ENCODE results near the gene PYCARD.
A peak's percentile ranks its signal among the peaks of the same experiment; 100 is the strongest.
"Not testable (repeated sequence)": the region's sequence is repeated elsewhere in the genome, so short reads cannot be mapped to it uniquely, and the experiment has no call there.

Gene PYCARD

GRCh38 chr16:31214708-31215286 lies 12.2 kb upstream of the PYCARD start:
- peak; percentile 29 for DNase-seq

GRCh38 chr16:31213877-31214707 lies 11.5 kb upstream of the PYCARD start, which contains the start of gene TRIM72:
Gene TRIM72 (plus strand): TSS chr16:31214119. CDS start chr16:31214739, 620 bp downstream.
- DNase-seq: peak; percentile 66

GRCh38 chr16:31213342-31213741 lies 10.8 kb upstream of the PYCARD start:
- DNase-seq: no peak

- no peak for DNase-seq
Measured at GRCh38 chr16:31206776-31207175, 4.2 kb upstream of the PYCARD start.

GRCh38 chr16:31204871-31205666 lies 2.5 kb upstream of the PYCARD start:
- DNase-seq: no peak

- no peak for DNase-seq
Measured at GRCh38 chr16:31201582-31202413, 762 bp downstream of the PYCARD start.

- DNase-seq: no peak
Measured at GRCh38 chr16:31200821-31201568, 1.6 kb downstream of the PYCARD start.

- DNase-seq: not testable (repeated sequence)
Measured at GRCh38 chr16:31200111-31200510, 2.4 kb downstream of the PYCARD start.

- no peak for DNase-seq
Measured at GRCh38 chr16:31199430-31200041, 3.0 kb downstream of the PYCARD start.

GRCh38 chr16:31198207-31198882 lies 4.2 kb downstream of the PYCARD start:
- no peak for DNase-seq

GRCh38 chr16:31196324-31197088 lies 6.1 kb downstream of the PYCARD start:
- no peak for DNase-seq

- not testable (repeated sequence) for DNase-seq
Measured at GRCh38 chr16:31195861-31196260, 6.7 kb downstream of the PYCARD start.

GRCh38 chr16:31194898-31195297 lies 7.7 kb downstream of the PYCARD start:
- no peak for DNase-seq

- no peak for DNase-seq
Measured at GRCh38 chr16:31193874-31194273, 8.7 kb downstream of the PYCARD start.

GRCh38 chr16:31192856-31193642 lies 9.5 kb downstream of the PYCARD start:
- no peak for DNase-seq

- no peak for DNase-seq
Measured at GRCh38 chr16:31191697-31192428, 10.7 kb downstream of the PYCARD start.

GRCh38 chr16:31190818-31191444 lies 11.6 kb downstream of the PYCARD start:
- no peak for DNase-seq

GRCh38 chr16:31190061-31190460 lies 12.5 kb downstream of the PYCARD start:
- DNase-seq: no peak

Data from NCI-H1436 (cell line).